ENCODE data around the gene CTDSPL.

Gene CTDSPL

GRCh38 chr3:37826502-37826901 lies 35.2 kb upstream of the CTDSPL start:
- H3K9me3 ChIP-seq (ENCODE audit: control insufficient read depth, insufficient read depth, low read depth, low read length): no peaks in the 10 kb centered on the region
- ChIA-PET POLR2A (no interaction called here), CTCF (interaction anchor here (0.7 kb wide), 1 partner anchor 366 kb away, joined by 3 read pairs; no protein-coding TSS in a partner anchor)
- no peak for TF ChIP-seq ZNF843 (tag by site-specific recombination; IDR thresholded peaks at IDR 0.05)
- H3K4me3 ChIP-seq (ENCODE audit: low read depth, low read length): no peak overlapping the region
- H3K36me3 ChIP-seq (ENCODE audit: control insufficient read depth in 2 of 2, insufficient read depth in 1 of 2, low read length in 2 of 2): no peaks in the 10 kb centered on the region
- H3K27ac ChIP-seq (ENCODE audit: extremely low read depth, low read depth, low read length): no peak overlapping the region
- H3K4me1 ChIP-seq (ENCODE audit: control insufficient read depth, insufficient read depth, low read length): no peaks in the 10 kb centered on the region

- no peak overlapping the region for H3K4me3 ChIP-seq (ENCODE audit: low read depth, low read length)
- CTCF ChIA-PET: interaction anchor here (0.7 kb wide), 1 partner anchor 367 kb away, joined by 3 read pairs; no protein-coding TSS in a partner anchor
Observed at GRCh38 chr3:37826933-37827332, 34.7 kb upstream of the CTDSPL start.

GRCh38 chr3:37832480-37832879 lies 29.2 kb upstream of the CTDSPL start:
- H3K9me3 ChIP-seq (ENCODE audit: control insufficient read depth, insufficient read depth, low read depth, low read length): no peaks in the 10 kb centered on the region
- no peaks in the 10 kb centered on the region for H3K36me3 ChIP-seq (ENCODE audit: control insufficient read depth in 2 of 2, insufficient read depth in 1 of 2, low read length in 2 of 2)
- no peak overlapping the region for H3K27ac ChIP-seq (ENCODE audit: extremely low read depth, low read depth, low read length)
- H3K4me3 ChIP-seq (ENCODE audit: low read depth, low read length): no peak overlapping the region
- POLR2A ChIA-PET: no interaction called here
- H3K4me1 ChIP-seq (ENCODE audit: control insufficient read depth, insufficient read depth, low read length): no peaks in the 10 kb centered on the region
- CTCF ChIA-PET: interaction anchor here (1.6 kb wide), 1 partner anchor 135 kb away, joined by 5 read pairs; no protein-coding TSS in a partner anchor
- TF ChIP-seq RBAK (tag by site-specific recombination; IDR thresholded peaks at IDR 0.05): no peak
- TF ChIP-seq ZNF121 (tag by site-specific recombination; IDR thresholded peaks at IDR 0.05): no peak
- no peak for TF ChIP-seq ZNF664 (tag by site-specific recombination; IDR thresholded peaks at IDR 0.05)
- no peak for TF ChIP-seq AEBP2 (tag by site-specific recombination; IDR thresholded peaks at IDR 0.05; ENCODE audit: borderline replicate concordance)
- no peak for TF ChIP-seq ZNF175 (tag by site-specific recombination; IDR thresholded peaks at IDR 0.05)
- TF ChIP-seq ZNF596 (tag by site-specific recombination; IDR thresholded peaks at IDR 0.05): no peak
- TF ChIP-seq ZNF513 (tag by site-specific recombination; IDR thresholded peaks at IDR 0.05): no peak

More at GRCh38 chr3:37826933-37827332, 34.7 kb upstream of the CTDSPL start:
- H3K36me3 ChIP-seq (ENCODE audit: control insufficient read depth in 2 of 2, insufficient read depth in 1 of 2, low read length in 2 of 2): no peaks in the 10 kb centered on the region
- TF ChIP-seq ZNF518A (tag by site-specific recombination; conservative IDR thresholded peaks at IDR 0.05; ENCODE audit: low read depth) (no peak), ZNF785 (tag by site-specific recombination; IDR thresholded peaks at IDR 0.05) (no peak), KLF9 (tag by site-specific recombination; IDR thresholded peaks at IDR 0.05; ENCODE audit: low read depth) (no peak), ZNF670 (tag by site-specific recombination; IDR thresholded peaks at IDR 0.05; ENCODE audit: low read depth) (no peak), ZNF221 (tag by site-specific recombination; IDR thresholded peaks at IDR 0.05; ENCODE audit: borderline replicate concordance) (no peak), ZNF292 (tag by site-specific recombination; IDR thresholded peaks at IDR 0.05; ENCODE audit: borderline replicate concordance, low read depth) (no peak), PRDM1 (tag by site-specific recombination; IDR thresholded peaks at IDR 0.05) (no peak), ZNF48 (tag by site-specific recombination; IDR thresholded peaks at IDR 0.05) (no peak), ZBTB26 (tag by site-specific recombination; optimal IDR thresholded peaks at IDR 0.05) (no peak), ZFP37 (tag by site-specific recombination; IDR thresholded peaks at IDR 0.05) (no peak), HOXD13 (CRISPR knock-in tag; IDR thresholded peaks at IDR 0.05; ENCODE audit: borderline replicate concordance) (no peak), ZNF350 (tag by site-specific recombination; IDR thresholded peaks at IDR 0.05) (no peak), ZNF133 (tag by site-specific recombination; IDR thresholded peaks at IDR 0.05) (no peak), ZEB2 (tag by site-specific recombination; IDR thresholded peaks at IDR 0.05) (no peak), ZNF747 (tag by site-specific recombination; IDR thresholded peaks at IDR 0.05) (no peak), REPIN1 (tag by site-specific recombination; IDR thresholded peaks at IDR 0.05; ENCODE audit: low read depth) (no peak)
- no peaks in the 10 kb centered on the region for H3K9me3 ChIP-seq (ENCODE audit: control insufficient read depth, insufficient read depth, low read depth, low read length)
- no peak overlapping the region for H3K27ac ChIP-seq (ENCODE audit: extremely low read depth, low read depth, low read length)
- H3K4me1 ChIP-seq (ENCODE audit: control insufficient read depth, insufficient read depth, low read length): no peaks in the 10 kb centered on the region
- POLR2A ChIA-PET: no interaction called here
